Activated T-helper 1 cell treated with Interleukin-2 at 50 U/mL for 16 hours (primary cell): ENCODE data around the gene TBC1D22A.

Experiments used
- DNase-seq: peaks from one replicate; pipeline ENCODE4 v3.0.0-alpha.2; 2020; ENCODE audit warnings: low read depth

Gene TBC1D22A

DNA sequence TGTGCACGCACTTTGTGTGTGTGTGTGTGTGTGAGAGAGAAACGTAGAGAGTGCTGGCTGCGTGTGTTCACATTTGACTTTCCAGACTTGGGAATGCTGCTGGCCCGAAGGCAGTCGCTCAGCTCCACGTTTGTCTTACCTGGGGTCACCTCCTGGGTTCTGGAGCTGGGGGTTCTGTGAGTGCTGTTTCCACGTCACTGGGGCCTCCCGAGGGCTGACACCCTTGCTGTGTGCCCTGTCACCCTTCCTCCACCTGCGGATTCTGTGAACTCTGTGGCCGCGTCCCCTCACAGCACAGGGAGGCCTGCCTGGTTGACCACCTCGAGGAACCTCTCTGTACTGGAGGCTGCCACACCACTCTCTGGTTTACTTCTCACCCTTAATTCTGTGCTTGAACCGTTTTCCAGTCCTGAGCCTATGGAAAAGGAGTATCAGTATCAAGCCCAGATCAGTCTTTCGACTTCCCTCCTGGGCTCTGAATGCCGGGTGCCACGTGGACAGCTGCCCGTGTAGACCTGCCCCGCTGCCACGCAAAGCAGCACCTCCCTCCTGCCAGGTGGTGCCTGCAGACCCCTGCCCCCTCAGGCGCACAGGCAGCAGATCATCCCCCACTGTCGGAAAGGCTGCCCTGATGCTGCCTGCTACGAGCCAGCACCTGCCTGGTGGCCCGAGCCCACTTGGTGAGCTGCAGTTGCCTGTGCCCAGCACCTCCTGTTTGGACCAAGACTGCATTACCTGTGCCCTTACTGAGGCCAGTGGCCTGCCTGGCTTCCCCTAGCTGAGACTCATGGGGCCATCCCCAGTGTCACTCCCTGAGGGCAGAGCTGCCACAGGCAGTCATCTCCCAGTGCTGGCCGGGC is 233.3 kb downstream of the TBC1D22A start:
- DNase-seq: no peak

DNA sequence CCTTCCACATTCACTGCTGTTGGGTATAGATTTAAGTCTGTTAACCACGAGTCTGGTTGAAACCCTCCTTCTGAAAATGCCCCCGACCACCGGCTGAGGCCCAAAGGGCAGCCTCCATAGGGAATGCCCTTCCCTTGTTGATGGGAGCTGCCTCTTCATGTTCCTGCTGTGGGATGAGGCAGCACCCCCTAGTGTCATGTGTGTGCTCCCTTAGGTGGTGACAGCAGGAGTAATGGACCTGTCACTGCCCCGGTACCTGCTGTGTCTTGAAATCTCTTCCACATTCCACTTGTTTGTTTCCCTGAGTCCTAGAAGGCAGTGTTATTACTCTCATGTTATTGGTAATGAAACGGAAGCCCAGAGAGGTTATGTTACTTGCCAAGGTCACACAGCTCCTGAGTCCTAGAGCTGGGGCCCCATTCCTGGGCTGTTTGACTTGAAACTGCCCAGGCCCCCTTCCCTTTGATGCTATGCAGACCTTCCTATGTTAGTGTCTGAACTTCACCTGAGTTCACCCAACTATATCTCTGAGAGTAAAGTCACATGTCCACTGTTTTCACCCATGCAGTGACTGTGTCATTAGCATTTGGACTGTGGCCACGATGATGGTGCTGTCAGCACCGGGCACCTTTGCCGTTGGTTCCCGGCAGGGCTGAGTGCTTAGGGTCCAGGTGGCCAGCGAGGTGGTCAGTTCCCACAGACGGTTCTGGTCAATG is 234.3 kb downstream of the TBC1D22A start:
- no peak for DNase-seq

DNA sequence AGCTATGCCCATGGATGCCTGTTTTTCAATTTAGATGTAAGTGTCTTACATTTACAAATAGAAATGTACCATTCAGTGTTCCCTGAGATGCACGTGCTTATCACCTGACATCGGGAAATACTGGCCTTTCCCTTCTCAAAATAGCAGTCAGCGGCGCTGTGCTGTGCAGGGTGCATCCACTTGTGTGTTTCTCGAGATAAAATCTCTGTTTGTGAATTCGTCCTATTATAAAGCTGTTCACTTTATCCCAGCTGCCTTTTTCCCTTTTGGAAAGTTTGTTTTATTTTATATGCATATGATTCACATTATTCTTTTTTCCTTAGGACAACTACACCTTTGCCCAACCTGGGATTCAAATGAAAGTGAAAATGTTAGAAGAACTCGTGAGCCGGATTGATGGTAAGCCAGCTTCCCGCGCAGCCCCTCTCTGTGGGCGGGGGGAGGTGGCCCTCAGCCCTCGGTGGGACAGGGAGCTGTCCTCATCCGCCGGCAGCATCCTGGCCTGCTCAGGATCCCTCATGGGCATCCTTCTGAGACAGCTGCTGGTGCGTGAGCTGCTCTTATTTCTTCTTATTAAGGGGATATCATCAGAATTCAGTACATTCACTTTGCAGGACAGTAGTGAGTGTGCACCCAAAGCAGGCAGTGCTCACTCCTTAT is 235.0 kb downstream of the TBC1D22A start:
- no peak for DNase-seq

DNA sequence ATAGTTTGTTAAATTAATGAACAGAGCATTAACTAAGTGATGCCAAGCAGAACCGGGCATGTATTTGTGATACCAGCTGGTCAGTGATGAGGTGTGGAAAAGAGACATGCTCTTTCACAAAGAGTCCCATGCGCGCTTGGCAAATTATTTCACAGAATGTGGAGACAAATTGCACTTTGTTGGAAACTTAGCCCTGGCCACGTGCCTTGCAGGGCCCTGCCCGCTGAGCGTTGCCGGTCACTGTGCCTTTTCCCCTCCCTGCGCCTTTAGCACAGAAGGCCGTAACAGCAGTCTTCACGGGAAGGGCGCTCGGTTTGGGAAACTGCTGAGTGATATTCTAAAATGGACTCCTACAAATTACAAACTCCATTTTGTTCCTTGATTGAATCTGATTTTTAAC is 235.9 kb downstream of the TBC1D22A start:
- no peak for DNase-seq

DNA sequence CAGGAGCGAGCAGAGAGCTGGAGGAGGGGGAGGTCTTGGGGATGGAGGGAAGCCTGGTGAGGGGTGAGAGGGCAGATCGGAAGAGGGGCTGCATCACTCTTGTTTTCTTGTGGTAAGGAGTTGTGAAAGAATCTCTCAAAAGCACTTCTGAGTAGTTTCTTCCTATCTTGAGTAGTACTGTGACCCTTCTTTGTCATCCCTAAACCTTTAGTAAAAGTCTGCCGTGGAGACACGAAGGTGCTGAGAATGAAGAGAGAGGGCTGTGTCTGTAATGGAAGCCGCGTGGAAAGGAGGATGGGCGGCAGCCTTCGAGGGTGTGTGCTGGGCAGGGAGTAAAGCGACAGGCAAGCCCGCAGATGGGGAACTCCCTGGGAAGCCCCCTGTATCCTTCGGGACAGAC is 237.8 kb downstream of the TBC1D22A start:
- no peak for DNase-seq

DNA sequence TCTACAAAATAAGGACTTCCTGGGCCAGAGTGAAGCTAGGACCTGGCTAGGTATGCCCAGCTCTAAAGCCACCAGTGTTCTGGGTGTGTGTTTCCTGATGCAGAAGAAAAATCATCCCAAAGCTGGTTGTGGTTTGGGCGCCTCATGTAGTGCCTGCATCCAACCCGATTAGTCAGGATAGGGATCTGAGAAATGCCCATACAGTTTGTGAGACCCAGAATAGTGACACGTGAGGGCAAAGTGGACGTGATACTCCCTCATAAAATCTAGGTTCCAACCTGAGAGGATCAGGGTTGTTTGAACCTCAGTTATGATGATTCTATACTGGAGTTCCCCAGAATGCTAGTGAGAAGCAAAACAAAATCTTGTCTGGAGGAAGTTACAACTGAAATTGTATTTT is 238.4 kb downstream of the TBC1D22A start:
- no peak for DNase-seq

DNA sequence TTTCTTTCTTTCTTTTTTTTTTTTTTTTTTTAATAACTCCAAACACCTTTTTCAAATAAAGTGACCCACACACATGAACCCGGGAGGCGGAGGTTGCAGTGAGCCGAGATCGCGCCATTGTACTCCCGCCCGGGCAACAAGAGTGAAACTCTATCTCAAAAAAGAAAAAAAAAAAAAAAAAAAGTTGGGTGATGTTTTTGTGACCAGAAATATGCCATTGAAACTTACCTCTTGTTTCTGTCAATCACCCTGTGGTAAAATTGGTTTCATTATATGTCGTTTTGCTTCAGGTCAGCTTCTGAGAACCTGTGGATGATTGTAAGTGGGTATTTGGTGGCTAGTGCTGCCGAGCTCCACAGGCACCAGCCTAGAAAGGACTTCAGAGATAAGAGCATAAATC is 238.8 kb downstream of the TBC1D22A start:
- DNase-seq: no peak

DNA sequence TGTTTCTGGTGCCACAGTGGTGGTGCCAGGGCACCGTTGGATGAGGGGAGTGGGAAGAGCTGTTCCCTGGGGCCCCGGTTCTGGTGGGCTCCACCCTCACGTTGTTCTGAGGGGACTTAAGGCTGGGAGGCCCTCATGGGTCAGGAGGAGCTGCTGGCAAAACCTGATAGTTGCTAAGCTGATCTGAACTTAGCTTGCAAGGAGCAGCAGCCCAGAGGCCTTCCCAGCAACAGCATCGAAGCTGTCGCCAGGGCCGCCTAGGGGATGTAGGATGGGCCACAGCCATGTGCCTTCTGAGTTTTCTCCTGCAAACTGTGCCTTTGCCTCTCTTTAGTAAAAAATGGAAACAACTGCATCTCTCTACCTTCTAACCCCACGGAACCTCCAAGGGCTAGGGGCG is 240.2 kb downstream of the TBC1D22A start:
- no peak for DNase-seq

DNA sequence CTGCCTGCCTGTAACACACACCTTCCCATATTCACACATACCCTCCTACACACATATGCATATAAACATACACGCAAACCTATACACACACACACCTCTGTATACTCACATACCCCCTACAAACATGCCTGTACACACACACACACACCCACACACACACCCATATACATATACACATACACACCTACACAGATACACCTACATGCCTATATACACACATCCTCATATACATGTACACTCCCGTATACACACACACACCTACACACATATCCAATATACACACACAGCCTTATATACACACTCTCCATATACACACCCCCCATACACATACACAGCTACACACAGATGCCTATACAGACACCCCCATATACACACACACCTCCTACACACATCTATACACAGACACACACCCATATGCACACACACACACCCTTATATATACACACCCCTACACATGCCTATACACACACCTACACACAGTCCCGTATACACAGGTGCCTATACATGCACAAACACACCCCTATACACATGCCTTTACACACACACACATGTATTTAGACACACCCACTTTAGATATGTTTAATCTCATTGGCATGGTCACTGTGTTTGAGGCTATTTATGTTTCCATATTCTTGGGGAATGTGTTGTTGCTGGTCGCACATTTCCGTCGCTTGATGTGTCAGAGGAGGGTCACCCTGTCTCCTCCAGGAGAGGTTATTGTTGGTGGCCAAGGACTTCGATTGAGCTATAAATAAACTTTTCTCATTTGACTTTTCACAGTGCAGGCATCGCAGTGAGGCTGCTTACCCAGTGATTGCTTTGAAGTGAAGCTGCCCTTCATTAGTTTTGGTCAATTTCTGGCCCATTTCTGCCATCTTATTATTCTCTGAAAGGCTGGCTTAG is 243.3 kb downstream of the TBC1D22A start:
- no peak for DNase-seq

DNA sequence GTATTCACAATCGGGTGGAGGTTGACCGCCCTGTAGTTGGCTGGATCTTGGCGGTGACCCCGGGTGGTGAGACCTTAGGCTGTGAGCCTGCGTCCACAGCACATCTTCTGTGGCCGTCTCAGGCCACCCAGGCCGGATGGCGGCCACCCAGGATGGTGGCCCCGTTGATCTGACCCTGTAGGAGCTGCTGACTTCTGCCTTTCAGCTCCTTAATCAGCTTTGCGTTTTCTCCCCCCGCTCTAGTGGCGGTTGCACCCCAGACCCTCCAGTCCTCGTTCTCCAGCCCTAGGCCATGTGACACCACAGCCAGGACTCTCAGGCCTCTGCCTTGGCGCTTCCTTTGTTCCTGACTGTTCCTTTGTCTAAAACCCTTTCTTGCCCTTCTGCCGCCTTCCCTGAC is 244.0 kb downstream of the TBC1D22A start:
- DNase-seq: no peak

DNA sequence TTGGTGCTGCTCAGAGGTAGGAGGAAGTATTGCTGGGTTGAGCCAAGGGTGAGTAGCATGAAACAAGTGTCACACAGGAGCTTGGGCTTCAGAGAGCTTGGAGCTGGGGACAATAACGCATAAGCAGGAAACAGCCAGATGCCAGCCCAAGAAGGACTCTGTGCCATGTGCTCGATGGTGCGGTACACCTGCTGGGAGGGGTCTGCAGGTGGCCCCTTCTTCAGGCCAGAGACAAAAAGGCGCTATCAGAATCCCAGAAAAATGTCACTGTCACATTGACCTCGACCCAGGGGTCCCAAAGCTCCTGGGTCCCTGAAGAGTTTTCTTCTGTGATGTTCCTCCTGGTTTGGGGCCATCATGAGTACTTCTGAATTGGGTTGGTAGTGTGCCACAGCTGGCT is 244.4 kb downstream of the TBC1D22A start:
- no peak for DNase-seq

DNA sequence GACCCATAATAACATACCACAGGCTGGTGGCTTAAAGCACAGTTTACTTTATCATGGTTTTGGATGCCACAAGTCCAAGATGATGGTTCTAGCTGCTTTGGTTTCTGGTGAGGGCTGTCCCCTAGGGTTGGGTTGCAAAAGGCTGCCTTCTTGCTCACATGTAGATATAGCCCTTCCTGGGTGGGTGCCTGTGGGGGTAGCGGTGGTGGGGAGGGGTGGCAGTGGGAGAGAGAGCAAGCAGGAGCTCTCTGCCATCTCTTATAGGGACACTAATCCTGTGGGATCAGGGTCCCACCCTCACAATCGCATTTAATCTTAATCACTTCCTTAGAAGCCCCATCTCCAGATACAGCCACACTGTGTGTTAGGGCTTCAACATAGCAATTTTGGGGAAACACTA is 245.0 kb downstream of the TBC1D22A start:
- DNase-seq: no peak

DNA sequence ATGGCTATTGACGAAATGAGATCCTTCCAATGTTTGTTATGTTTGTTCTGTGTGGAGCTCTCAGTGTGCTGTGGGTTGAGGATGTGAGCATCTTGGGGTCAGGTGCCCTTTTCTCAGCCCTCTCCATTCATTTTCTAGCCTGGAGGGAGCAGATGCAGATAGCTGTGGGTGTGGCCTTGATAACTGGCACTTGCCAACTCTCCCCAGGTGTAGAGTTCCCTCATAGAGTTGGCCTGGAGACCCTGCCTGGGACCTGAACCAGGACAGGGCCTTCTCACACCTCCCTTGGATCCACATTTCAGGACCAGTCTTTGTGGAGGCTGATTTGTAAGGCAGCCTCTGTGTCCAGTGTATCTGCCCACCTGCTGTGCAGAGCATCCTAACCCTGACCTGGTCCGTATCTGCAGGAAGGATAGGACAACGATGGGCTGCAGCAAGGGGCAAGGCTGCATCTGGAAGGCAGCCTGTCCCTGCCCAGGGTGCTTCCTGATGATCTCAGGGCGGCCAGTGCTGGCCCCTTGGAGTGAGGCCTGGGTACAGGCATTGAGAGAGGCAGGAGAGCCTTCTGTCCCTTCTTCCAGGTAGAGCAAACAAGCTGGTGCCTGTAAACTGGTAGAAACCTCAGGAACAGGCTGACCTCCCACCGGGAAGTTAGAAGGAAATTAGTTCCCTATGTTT is 245.9 kb downstream of the TBC1D22A start:
- no peak for DNase-seq

DNA sequence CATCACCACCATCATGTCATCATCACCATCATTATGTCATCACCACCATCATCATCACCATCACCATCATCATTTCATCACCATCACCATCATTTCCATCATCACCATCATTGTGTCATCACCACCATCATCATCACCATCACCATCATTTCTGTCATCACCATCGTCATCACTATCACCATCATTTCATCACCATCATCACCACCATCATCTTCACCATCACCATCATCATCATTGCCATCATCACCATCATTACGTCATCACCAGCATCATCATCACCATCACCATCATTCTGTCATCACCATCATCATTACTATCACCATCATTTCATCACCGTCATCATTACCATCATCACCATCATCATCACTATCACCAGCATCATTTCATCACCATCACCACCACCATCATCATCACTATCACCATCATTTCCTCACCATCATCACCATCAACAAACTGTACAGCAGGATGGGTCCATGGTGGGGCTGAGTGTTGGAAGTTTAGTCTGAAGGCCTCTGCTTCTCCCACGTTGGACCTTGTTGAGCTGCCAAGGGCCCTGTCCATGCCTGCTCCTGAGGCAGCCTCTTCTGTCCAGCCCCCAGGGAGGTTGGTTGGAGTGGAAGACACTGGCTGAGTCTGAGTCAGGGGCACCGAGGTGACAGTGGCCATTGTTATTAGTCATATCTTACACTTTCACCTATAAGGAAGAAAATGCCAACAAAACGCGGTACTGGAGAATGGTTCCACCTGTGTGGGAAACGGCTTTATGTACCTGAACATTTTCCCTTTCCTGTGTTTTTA is 247.1 kb downstream of the TBC1D22A start:
- DNase-seq: no peak

DNA sequence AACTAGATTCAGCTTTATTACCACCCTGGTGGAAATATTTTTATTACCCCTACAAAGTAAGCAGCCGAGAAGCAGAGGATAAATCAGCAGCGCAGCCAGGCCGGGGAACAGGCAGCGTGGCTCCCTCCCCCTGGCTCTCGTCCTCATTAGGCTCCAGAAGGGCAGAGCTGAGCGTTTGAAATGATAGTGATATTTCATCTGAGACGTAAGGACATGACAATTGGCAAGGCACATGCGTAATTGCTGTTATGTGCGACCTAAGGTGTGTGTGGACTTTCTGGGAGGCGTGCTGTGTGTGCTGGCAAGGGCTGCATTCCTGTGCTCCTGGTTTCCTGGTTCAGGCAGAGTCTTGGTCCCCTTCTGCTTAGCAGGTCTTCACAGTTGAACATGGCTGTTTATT is 247.8 kb downstream of the TBC1D22A start:
- no peak for DNase-seq

DNA sequence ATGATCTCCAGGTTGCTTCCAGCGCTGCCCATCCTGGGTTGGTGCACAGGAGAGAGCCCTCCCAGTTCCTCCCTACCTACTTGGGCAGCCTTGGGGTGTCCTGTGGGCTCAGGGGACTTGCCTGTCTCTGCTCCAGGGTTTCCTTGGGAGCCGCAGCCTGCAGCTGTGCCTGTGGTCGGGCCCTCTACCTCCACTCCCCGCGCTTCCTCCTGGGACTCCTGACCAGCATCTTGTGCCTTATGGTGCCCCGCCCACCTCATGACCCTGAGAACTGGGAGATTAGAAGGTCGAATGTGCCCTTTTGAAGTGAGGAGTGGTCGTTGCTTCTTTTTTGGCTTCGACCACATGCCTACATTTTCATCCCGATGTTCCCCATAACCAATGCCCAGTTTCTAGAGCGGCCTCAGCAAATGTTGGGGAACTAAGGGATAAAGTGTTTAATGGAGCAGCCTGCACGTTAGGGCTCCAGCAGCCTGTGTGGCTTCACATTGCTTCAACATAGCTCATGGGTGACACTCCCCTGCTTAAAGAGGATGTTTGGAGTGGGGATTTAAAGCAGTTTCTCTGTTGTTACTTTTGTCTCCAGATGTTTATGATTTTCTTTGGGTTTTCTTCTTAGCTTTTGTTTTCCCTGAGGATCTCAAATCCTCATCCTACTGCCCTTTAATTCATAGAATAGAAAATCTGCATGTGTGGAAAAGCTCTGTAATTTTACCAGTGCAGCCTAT is 248.8 kb downstream of the TBC1D22A start:
- DNase-seq: no peak

DNA sequence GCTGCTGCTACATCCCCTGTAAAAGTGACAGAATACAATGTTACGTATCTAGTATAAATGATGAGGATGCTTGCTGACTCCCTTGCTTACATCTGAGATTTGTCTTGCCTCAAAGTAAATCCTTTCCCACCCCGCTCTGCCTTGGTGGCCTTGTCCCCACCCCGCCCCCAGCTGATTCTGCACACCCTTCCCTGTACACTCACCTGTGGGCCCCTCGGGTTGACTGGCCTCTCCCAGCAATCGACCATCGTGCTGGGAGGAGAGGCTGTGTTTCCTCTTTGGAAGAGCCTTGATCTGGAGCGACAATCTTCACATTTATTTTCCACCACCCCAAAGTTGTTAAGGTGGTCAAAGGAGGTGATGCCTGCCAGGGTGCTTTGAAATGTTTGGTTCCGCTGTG is 249.4 kb downstream of the TBC1D22A start:
- no peak for DNase-seq

DNA sequence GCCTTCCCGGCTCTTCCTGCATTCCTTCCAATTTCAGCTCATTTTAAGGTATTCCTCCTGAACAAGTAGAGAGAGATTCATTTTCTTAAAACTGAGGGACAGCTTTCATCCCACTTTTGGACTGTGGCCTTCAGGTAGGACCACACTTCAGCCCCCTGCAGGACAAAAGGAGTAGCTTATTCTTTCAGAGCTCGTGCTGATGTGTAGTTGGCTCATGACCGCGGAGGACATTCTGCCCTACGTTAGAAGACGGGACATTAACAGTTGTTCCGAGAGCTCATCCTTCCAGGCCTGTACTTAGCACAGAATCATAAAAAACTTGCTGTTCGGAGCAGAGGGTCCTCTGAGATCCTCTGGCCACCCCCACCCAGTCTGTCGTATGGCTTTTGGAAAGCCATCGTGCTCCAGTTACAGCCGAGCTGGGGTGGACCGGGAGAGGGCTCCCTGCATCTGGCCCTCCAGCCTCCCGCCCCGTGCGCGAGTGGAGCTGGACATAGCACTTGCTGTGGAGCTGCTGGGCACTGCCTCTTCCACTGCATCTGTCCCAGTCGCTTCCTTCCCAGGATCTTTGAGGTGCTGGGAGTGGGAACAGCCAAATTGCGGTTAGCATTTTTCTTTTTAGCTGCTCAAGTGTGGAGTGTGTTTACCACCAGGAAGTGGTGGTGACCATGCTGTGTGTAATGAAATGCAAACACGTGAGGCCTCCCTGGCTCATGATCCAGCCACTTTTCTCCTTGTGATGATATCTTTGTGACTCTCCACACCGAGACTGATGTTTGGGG is 250.3 kb downstream of the TBC1D22A start:
- no peak for DNase-seq
